AG09309 (cell line): Measurements from ENCODE around the gene CASTOR2.

Experiments used
- DNase-seq: peaks from one replicate; pipeline ENCODE4 v3.0.0-alpha.2; 2010; ENCODE audit warnings: low read depth
- H3K4me3 ChIP-seq: 2 replicates; pipeline ENCODE4 v1.5.1; 2011; ENCODE audit warnings: mild to moderate bottlenecking, low read depth, low read length, moderate library complexity; ENCODE audit not compliant: control insufficient read depth
- CTCF ChIP-seq: IDR thresholded peaks from 2 replicates; pipeline ENCODE4 v1.5.1; 2011; ENCODE audit warnings: mild to moderate bottlenecking, low read depth, low read length, inconsistent platforms; ENCODE audit not compliant: insufficient read depth, control insufficient read depth; ENCODE audit errors: missing control alignments

Gene CASTOR2

GRCh38 chr7:75019800-75020199 lies 55.3 kb downstream of the CASTOR2 start:
- no peak for DNase-seq
- no peak overlapping the region for H3K4me3 ChIP-seq
- no peak for TF ChIP-seq CTCF

- no peak for DNase-seq
- no peak overlapping the region for H3K4me3 ChIP-seq
- TF ChIP-seq CTCF: no peak
Observed at GRCh38 chr7:75024922-75025321, 60.4 kb downstream of the CASTOR2 start.

GRCh38 chr7:75028299-75028698 lies 63.8 kb downstream of the CASTOR2 start:
- no peak for DNase-seq
- no peak overlapping the region for H3K4me3 ChIP-seq
- no peak for TF ChIP-seq CTCF

GRCh38 chr7:75033064-75033463 lies 68.6 kb downstream of the CASTOR2 start:
- DNase-seq: no peak
- peak; percentile 17 for TF ChIP-seq CTCF
- no peak overlapping the region for H3K4me3 ChIP-seq

- DNase-seq: no peak
- TF ChIP-seq CTCF: no peak
- H3K4me3 ChIP-seq: no peak overlapping the region
Observed at GRCh38 chr7:75033826-75034225, 69.3 kb downstream of the CASTOR2 start.

- no peak for TF ChIP-seq CTCF
- no peak for DNase-seq
Observed at GRCh38 chr7:75038508-75038907, 74.0 kb downstream of the CASTOR2 start.

GRCh38 chr7:75039166-75039565 lies 74.7 kb downstream of the CASTOR2 start:
- DNase-seq: no peak
- no peak for TF ChIP-seq CTCF
- H3K4me3 ChIP-seq: no peak overlapping the region

More at GRCh38 chr7:75038508-75038907, 74.0 kb downstream of the CASTOR2 start:
- H3K4me3 ChIP-seq: no peak overlapping the region
